Measurements from ENCODE around the gene CDYL. TPM values are rescaled to one million over a fixed set of nuclear protein-coding genes. Genes with fewer than 3 reads are reported as not detected.

CDYL gene
- total and polyA plus RNA-seq, 3 donors (not counting 1 experiment from before 2014, with no cell fraction given): 19.6 to 49.7 (median 47.7) TPM

Other genes with a start within 250 kb of the CDYL start
- gene RPP40, start 227.6 kb downstream of the CDYL start, total RNA-seq: 10 to 100 TPM; 11.5 to 15.0 TPM
- gene RPP40, start 227.6 kb downstream of the CDYL start, polyA plus RNA-seq: 9.7 TPM